Measurements from ENCODE around the gene CCDC197. TPM values are rescaled to one million over a fixed set of nuclear protein-coding genes. Genes with fewer than 3 reads are reported as not detected.

The CCDC197 gene
- total and polyA plus RNA-seq, 9 donors: not detected

- H3K27ac ChIP-seq: no peak overlapping the region
- peak overlapping the region; percentile 38 for H3K4me3 ChIP-seq
- TF ChIP-seq EP300 (IDR thresholded peaks at IDR 0.05) (no peak), CTCF (IDR thresholded peaks at IDR 0.05) (no peak), POLR2A (IDR thresholded peaks at IDR 0.05) (no peak)
- DNase-seq: no peak
- no peaks in the 10 kb centered on the region for H3K9me3 ChIP-seq
- intact Hi-C loops (cut with DNase I): no loop called here
- H3K4me1 ChIP-seq (ENCODE audit: insufficient read depth): no peaks in the 10 kb centered on the region
- no peaks in the 10 kb centered on the region for H3K36me3 ChIP-seq
- H3K27me3 ChIP-seq: no peaks in the 10 kb centered on the region
- WGBS, 3 donors: 79 to 87% (median 86%) methylated on average over 12 of the region's 12 CpGs
Measured at GRCh38 chr14:93974833-93975232, 22.3 kb upstream of the CCDC197 start.

GRCh38 chr14:93975791-93976476 lies 21.2 kb upstream of the CCDC197 start:
- no peak for DNase-seq
- H3K9me3 ChIP-seq: no peaks in the 10 kb centered on the region
- 49 to 65% (median 58%) methylated on average over 9 of the region's 9 CpGs for WGBS, 3 donors
- peak overlapping the region; percentile 38 for H3K4me3 ChIP-seq
- no peak overlapping the region for H3K27ac ChIP-seq
- no peaks in the 10 kb centered on the region for H3K36me3 ChIP-seq
- TF ChIP-seq POLR2A (IDR thresholded peaks at IDR 0.05): no peak
- TF ChIP-seq CTCF (IDR thresholded peaks at IDR 0.05): no peak
- TF ChIP-seq EP300 (IDR thresholded peaks at IDR 0.05): no peak
- intact Hi-C loops (cut with DNase I): no loop called here
- no peaks in the 10 kb centered on the region for H3K4me1 ChIP-seq (ENCODE audit: insufficient read depth)
- H3K27me3 ChIP-seq: no peaks in the 10 kb centered on the region

- intact Hi-C loops (cut with DNase I): no loop called here
- no peak for DNase-seq
- Histone ChIP-seq H3K27me3 (no peaks in the 10 kb centered on the region), H3K4me1 (ENCODE audit: insufficient read depth) (no peaks in the 10 kb centered on the region), H3K36me3 (no peaks in the 10 kb centered on the region), H3K9me3 (no peaks in the 10 kb centered on the region), H3K4me3 (peak within 1 kb of the TSS; percentile 38), H3K27ac (no peak within 1 kb of the TSS)
- WGBS, 3 donors: 22 to 27% (median 23%) methylated on average over 12 of the region's 12 CpGs
- TF ChIP-seq EP300 (IDR thresholded peaks at IDR 0.05): no peak
- TF ChIP-seq CTCF (IDR thresholded peaks at IDR 0.05): no peak
- TF ChIP-seq POLR2A (IDR thresholded peaks at IDR 0.05): no peak
Measured at GRCh38 chr14:93976477-93977057, 20.5 kb upstream of the CCDC197 start, which contains the start of gene ASB2. Gene ASB2, minus strand, starts transcription at chr14:93976570. Its CDS starts 12,031 bp downstream, at chr14:93964539.

GRCh38 chr14:93977171-93977570 lies 19.9 kb upstream of the CCDC197 start:
- H3K27ac ChIP-seq: no peak overlapping the region
- no peaks in the 10 kb centered on the region for H3K4me1 ChIP-seq (ENCODE audit: insufficient read depth)
- WGBS, 3 donors: 71 to 76% (median 75%) methylated on average over 5 of the region's 5 CpGs
- intact Hi-C loops (cut with DNase I): no loop called here
- TF ChIP-seq POLR2A (IDR thresholded peaks at IDR 0.05): no peak
- no peak for TF ChIP-seq CTCF (IDR thresholded peaks at IDR 0.05)
- TF ChIP-seq EP300 (IDR thresholded peaks at IDR 0.05): no peak
- no peaks in the 10 kb centered on the region for H3K27me3 ChIP-seq
- no peaks in the 10 kb centered on the region for H3K9me3 ChIP-seq
- H3K36me3 ChIP-seq: no peaks in the 10 kb centered on the region
- DNase-seq: no peak
- no peak overlapping the region for H3K4me3 ChIP-seq

Measured in ovary (tissue), 9 donors.